Fibroblast of lung (primary cell): Measurements from ENCODE around the gene IFT122.

Source experiments
- EZH2 ChIP-seq: IDR thresholded peaks from 2 replicates; pipeline ENCODE4 v1.5.1; 2012; ENCODE audit warnings: low read length, control low read depth, mild to moderate bottlenecking; ENCODE audit errors: missing control alignments
- TF ChIP-seq, protein P1 (sequence below), 2 donors: IDR thresholded peaks in 1 of 2; conservative IDR thresholded peaks in 1 of 2; 1 replicate in 1 of 2; 2 replicates in 1 of 2; pipeline ENCODE4 v1.5.1; 2011 to 2012; ENCODE audit warnings: low read length in 2 of 2, control low read depth in 1 of 2, inconsistent platforms in 1 of 2, low read depth in 1 of 2, mild to moderate bottlenecking in 1 of 2

DNA sequence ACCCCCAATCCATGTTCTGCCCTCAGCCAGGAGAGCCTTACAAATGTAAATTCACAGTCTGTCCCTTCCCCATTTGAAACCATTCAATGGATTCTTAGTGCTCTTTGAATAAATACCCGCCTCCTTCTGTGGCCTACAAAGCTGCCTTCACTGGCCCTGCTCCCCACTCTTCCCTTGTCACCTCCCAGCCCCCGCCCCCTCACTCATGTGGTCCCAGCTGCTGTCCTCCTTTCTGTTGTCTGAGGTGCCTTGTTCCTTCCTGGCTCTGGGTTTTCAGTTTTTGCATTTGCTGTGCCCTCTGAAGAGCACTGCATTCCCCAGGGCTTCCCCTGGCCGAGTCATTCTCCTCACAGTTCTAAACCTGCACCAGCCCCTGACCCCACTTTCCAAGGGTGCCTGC, 14.8 kb upstream of the IFT122 start:
- TF ChIP-seq, protein P1, sequence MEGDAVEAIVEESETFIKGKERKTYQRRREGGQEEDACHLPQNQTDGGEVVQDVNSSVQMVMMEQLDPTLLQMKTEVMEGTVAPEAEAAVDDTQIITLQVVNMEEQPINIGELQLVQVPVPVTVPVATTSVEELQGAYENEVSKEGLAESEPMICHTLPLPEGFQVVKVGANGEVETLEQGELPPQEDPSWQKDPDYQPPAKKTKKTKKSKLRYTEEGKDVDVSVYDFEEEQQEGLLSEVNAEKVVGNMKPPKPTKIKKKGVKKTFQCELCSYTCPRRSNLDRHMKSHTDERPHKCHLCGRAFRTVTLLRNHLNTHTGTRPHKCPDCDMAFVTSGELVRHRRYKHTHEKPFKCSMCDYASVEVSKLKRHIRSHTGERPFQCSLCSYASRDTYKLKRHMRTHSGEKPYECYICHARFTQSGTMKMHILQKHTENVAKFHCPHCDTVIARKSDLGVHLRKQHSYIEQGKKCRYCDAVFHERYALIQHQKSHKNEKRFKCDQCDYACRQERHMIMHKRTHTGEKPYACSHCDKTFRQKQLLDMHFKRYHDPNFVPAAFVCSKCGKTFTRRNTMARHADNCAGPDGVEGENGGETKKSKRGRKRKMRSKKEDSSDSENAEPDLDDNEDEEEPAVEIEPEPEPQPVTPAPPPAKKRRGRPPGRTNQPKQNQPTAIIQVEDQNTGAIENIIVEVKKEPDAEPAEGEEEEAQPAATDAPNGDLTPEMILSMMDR (conservative IDR thresholded peaks at IDR 0.05 in 1 of 2, IDR thresholded peaks at IDR 0.05 in 1 of 2; ENCODE audit: low read depth in 1 of 2, low read length in 2 of 2), result no peak
- no peak for TF ChIP-seq EZH2
